ENCODE data around the gene ALKBH3.

DNA sequence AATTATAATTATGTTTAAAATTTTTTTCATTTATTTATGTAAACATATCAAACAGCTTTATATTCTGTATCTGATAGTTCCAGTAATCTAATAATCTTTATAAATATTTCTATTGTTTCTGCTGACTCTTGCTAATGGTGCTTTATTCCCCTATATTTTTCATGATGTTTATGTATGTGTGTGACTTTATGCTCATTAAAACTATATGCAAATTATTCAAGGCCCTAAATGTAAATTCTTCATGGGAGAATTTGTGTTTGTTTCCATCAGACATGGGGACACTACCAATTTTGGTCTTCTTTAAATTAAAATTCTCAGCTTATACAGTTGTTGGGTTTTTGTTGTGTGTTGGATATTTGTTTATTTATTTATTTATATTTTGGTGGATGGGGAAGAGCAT lies 13.7 kb upstream of the ALKBH3 start:
- TF ChIP-seq, protein P1, sequence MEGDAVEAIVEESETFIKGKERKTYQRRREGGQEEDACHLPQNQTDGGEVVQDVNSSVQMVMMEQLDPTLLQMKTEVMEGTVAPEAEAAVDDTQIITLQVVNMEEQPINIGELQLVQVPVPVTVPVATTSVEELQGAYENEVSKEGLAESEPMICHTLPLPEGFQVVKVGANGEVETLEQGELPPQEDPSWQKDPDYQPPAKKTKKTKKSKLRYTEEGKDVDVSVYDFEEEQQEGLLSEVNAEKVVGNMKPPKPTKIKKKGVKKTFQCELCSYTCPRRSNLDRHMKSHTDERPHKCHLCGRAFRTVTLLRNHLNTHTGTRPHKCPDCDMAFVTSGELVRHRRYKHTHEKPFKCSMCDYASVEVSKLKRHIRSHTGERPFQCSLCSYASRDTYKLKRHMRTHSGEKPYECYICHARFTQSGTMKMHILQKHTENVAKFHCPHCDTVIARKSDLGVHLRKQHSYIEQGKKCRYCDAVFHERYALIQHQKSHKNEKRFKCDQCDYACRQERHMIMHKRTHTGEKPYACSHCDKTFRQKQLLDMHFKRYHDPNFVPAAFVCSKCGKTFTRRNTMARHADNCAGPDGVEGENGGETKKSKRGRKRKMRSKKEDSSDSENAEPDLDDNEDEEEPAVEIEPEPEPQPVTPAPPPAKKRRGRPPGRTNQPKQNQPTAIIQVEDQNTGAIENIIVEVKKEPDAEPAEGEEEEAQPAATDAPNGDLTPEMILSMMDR (IDR thresholded peaks at IDR 0.05; ENCODE audit: extremely low read depth in 1 of 2, insufficient read depth in 1 of 2, low read depth in 1 of 2, low read length in 2 of 2), result no peak
- TF ChIP-seq EZH2 (IDR thresholded peaks at IDR 0.05; ENCODE audit: borderline replicate concordance, low read depth, low read length, severe bottlenecking), result no peak
- no peak for TF ChIP-seq POLR2AphosphoS5 (IDR thresholded peaks at IDR 0.05; ENCODE audit: insufficient read depth, low read depth, low read length)
- TF ChIP-seq POLR2A (IDR thresholded peaks at IDR 0.05; ENCODE audit: low read depth, low read length), result no peak

Data from endothelial cell of umbilical vein (primary cell).